Measurements from ENCODE around the gene BAIAP2.
"Not testable (repeated sequence)": the region's sequence is repeated elsewhere in the genome, so short reads cannot be mapped to it uniquely, and the experiment has no call there.

Gene BAIAP2

GRCh38 chr17:81025741-81026129, 9.2 kb upstream of the BAIAP2 start:
- H3K4me3 ChIP-seq (ENCODE audit: low read length in 2 of 2): no peak overlapping the region
- no peak overlapping the region for H3K9ac ChIP-seq (ENCODE audit: low read length in 2 of 2)
- no peaks in the 10 kb centered on the region for H3K36me3 ChIP-seq (ENCODE audit: control insufficient read depth in 2 of 2, insufficient read depth in 2 of 2, low read length in 2 of 2)
- H3K27me3 ChIP-seq (ENCODE audit: control insufficient read depth in 1 of 2, insufficient read depth in 2 of 2, low read length in 2 of 2): peaks cover 0 to 3% of the 10 kb centered on the region in 2 donors
- H3K9me3 ChIP-seq (ENCODE audit: control insufficient read depth in 2 of 2, low read length in 2 of 2): no peaks in the 10 kb centered on the region
- peaks cover 44% of the 10 kb centered on the region for H3K4me1 ChIP-seq (ENCODE audit: control insufficient read depth, insufficient read depth, low read length)
- H3K27ac ChIP-seq (ENCODE audit: low read length): no peak overlapping the region

- Histone ChIP-seq H3K27ac (ENCODE audit: low read length) (peak overlapping the region; percentile 18), H3K9me3 (ENCODE audit: control insufficient read depth in 2 of 2, low read length in 2 of 2) (no peaks in the 10 kb centered on the region), H3K9ac (ENCODE audit: low read length in 2 of 2) (no peak overlapping the region), H3K4me3 (ENCODE audit: low read length in 2 of 2) (peak overlapping the region in 1 of 2 donors; percentile 52), H3K4me1 (ENCODE audit: control insufficient read depth, insufficient read depth, low read length) (peaks cover 37% of the 10 kb centered on the region), H3K27me3 (ENCODE audit: control insufficient read depth in 1 of 2, insufficient read depth in 2 of 2, low read length in 2 of 2) (peaks cover 0 to 3% of the 10 kb centered on the region in 2 donors), H3K36me3 (ENCODE audit: control insufficient read depth in 2 of 2, insufficient read depth in 2 of 2, low read length in 2 of 2) (no peaks in the 10 kb centered on the region)
Observed at GRCh38 chr17:81026266-81027036, 8.5 kb upstream of the BAIAP2 start.

- H3K9ac ChIP-seq (ENCODE audit: low read length in 2 of 2): no peak overlapping the region
Observed at GRCh38 chr17:81027038-81027437, 7.9 kb upstream of the BAIAP2 start.

GRCh38 chr17:81027591-81028505, 7.1 kb upstream of the BAIAP2 start:
- Histone ChIP-seq H3K27me3 (ENCODE audit: control insufficient read depth in 1 of 2, insufficient read depth in 2 of 2, low read length in 2 of 2) (peaks cover 0 to 3% of the 10 kb centered on the region in 2 donors), H3K9me3 (ENCODE audit: control insufficient read depth in 2 of 2, low read length in 2 of 2) (no peaks in the 10 kb centered on the region), H3K4me3 (ENCODE audit: low read length in 2 of 2) (peak overlapping the region; percentile 23 to 52), H3K27ac (ENCODE audit: low read length) (no peak overlapping the region), H3K9ac (ENCODE audit: low read length in 2 of 2) (no peak overlapping the region), H3K36me3 (ENCODE audit: control insufficient read depth in 2 of 2, insufficient read depth in 2 of 2, low read length in 2 of 2) (no peaks in the 10 kb centered on the region), H3K4me1 (ENCODE audit: control insufficient read depth, insufficient read depth, low read length) (peaks cover 37% of the 10 kb centered on the region)

More at GRCh38 chr17:81027038-81027437, 7.9 kb upstream of the BAIAP2 start:
- H3K36me3 ChIP-seq (ENCODE audit: control insufficient read depth in 2 of 2, insufficient read depth in 2 of 2, low read length in 2 of 2): no peaks in the 10 kb centered on the region
- H3K9me3 ChIP-seq (ENCODE audit: control insufficient read depth in 2 of 2, low read length in 2 of 2): no peaks in the 10 kb centered on the region
- H3K4me3 ChIP-seq (ENCODE audit: low read length in 2 of 2): peak overlapping the region; percentile 23 to 52
- peak overlapping the region; percentile 18 for H3K27ac ChIP-seq (ENCODE audit: low read length)
- H3K4me1 ChIP-seq (ENCODE audit: control insufficient read depth, insufficient read depth, low read length): peaks cover 35% of the 10 kb centered on the region
- peaks cover 0 to 3% of the 10 kb centered on the region in 2 donors for H3K27me3 ChIP-seq (ENCODE audit: control insufficient read depth in 1 of 2, insufficient read depth in 2 of 2, low read length in 2 of 2)

- Histone ChIP-seq H3K9me3 (ENCODE audit: control insufficient read depth in 2 of 2, low read length in 2 of 2) (no peaks in the 10 kb centered on the region), H3K4me3 (ENCODE audit: low read length in 2 of 2) (no peak overlapping the region), H3K27me3 (ENCODE audit: control insufficient read depth in 1 of 2, insufficient read depth in 2 of 2, low read length in 2 of 2) (peaks cover 0 to 3% of the 10 kb centered on the region in 2 donors), H3K27ac (ENCODE audit: low read length) (no peak overlapping the region), H3K4me1 (ENCODE audit: control insufficient read depth, insufficient read depth, low read length) (peaks cover 42% of the 10 kb centered on the region), H3K36me3 (ENCODE audit: control insufficient read depth in 2 of 2, insufficient read depth in 2 of 2, low read length in 2 of 2) (no peaks in the 10 kb centered on the region), H3K9ac (ENCODE audit: low read length in 2 of 2) (no peak overlapping the region)
Observed at GRCh38 chr17:81028506-81028858, 6.5 kb upstream of the BAIAP2 start.

GRCh38 chr17:81029859-81030258, 5.1 kb upstream of the BAIAP2 start:
- Histone ChIP-seq H3K36me3 (ENCODE audit: control insufficient read depth in 2 of 2, insufficient read depth in 2 of 2, low read length in 2 of 2) (no peaks in the 10 kb centered on the region), H3K9me3 (ENCODE audit: control insufficient read depth in 2 of 2, low read length in 2 of 2) (no peaks in the 10 kb centered on the region), H3K27me3 (ENCODE audit: control insufficient read depth in 1 of 2, insufficient read depth in 2 of 2, low read length in 2 of 2) (peaks cover 0 to 3% of the 10 kb centered on the region in 2 donors), H3K27ac (ENCODE audit: low read length) (no peak overlapping the region), H3K4me1 (ENCODE audit: control insufficient read depth, insufficient read depth, low read length) (peaks cover 47% of the 10 kb centered on the region), H3K4me3 (ENCODE audit: low read length in 2 of 2) (no peak overlapping the region), H3K9ac (ENCODE audit: low read length in 2 of 2) (no peak overlapping the region)

GRCh38 chr17:81030312-81030711, 4.6 kb upstream of the BAIAP2 start:
- not testable (repeated sequence) for H3K9ac ChIP-seq (ENCODE audit: low read length in 2 of 2); H3K36me3 ChIP-seq (ENCODE audit: control insufficient read depth in 2 of 2, insufficient read depth in 2 of 2, low read length in 2 of 2); H3K27ac ChIP-seq (ENCODE audit: low read length); H3K4me3 ChIP-seq (ENCODE audit: low read length in 2 of 2); H3K27me3 ChIP-seq (ENCODE audit: control insufficient read depth in 1 of 2, insufficient read depth in 2 of 2, low read length in 2 of 2); H3K9me3 ChIP-seq (ENCODE audit: control insufficient read depth in 2 of 2, low read length in 2 of 2)
- peaks cover 47% of the 10 kb centered on the region for H3K4me1 ChIP-seq (ENCODE audit: control insufficient read depth, insufficient read depth, low read length)

- Histone ChIP-seq H3K9ac (ENCODE audit: low read length in 2 of 2) (no peak overlapping the region), H3K4me3 (ENCODE audit: low read length in 2 of 2) (no peak overlapping the region), H3K9me3 (ENCODE audit: control insufficient read depth in 2 of 2, low read length in 2 of 2) (no peaks in the 10 kb centered on the region), H3K4me1 (ENCODE audit: control insufficient read depth, insufficient read depth, low read length) (peaks cover 47% of the 10 kb centered on the region), H3K27me3 (ENCODE audit: control insufficient read depth in 1 of 2, insufficient read depth in 2 of 2, low read length in 2 of 2) (peaks cover 0 to 3% of the 10 kb centered on the region in 2 donors), H3K36me3 (ENCODE audit: control insufficient read depth in 2 of 2, insufficient read depth in 2 of 2, low read length in 2 of 2) (no peaks in the 10 kb centered on the region), H3K27ac (ENCODE audit: low read length) (no peak overlapping the region)
Observed at GRCh38 chr17:81030741-81031565, 4.0 kb upstream of the BAIAP2 start.

GRCh38 chr17:81031566-81032550, 3.1 kb upstream of the BAIAP2 start:
- Histone ChIP-seq H3K4me1 (ENCODE audit: control insufficient read depth, insufficient read depth, low read length) (peaks cover 47% of the 10 kb centered on the region), H3K9me3 (ENCODE audit: control insufficient read depth in 2 of 2, low read length in 2 of 2) (no peaks in the 10 kb centered on the region), H3K9ac (ENCODE audit: low read length in 2 of 2) (no peak overlapping the region), H3K4me3 (ENCODE audit: low read length in 2 of 2) (no peak overlapping the region), H3K36me3 (ENCODE audit: control insufficient read depth in 2 of 2, insufficient read depth in 2 of 2, low read length in 2 of 2) (no peaks in the 10 kb centered on the region), H3K27ac (ENCODE audit: low read length) (no peak overlapping the region), H3K27me3 (ENCODE audit: control insufficient read depth in 1 of 2, insufficient read depth in 2 of 2, low read length in 2 of 2) (peaks cover 0 to 3% of the 10 kb centered on the region in 2 donors)
